Measurements from ENCODE around the gene SLC15A5.

DNA sequence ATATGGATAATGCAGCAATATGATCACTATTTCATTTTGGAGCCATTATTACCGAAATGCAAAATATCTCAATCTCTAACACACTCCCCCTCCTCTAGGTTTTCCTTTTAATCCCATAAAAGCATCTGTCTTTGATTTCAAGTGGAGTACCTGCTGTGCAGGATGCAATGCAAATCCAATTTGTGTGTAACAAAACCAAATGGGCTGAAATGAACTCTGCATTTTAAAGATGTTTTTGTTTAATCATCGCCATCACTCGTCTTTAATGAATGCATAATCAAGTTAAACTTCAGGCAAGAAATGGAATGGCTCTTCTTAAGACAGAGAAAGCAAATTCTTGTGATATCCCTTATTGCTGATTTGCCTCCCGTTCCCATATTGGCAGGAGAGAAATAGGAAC is 114.3 kb downstream of the SLC15A5 start:
- no peak for TF ChIP-seq GATA3 (IDR thresholded peaks at IDR 0.05; ENCODE audit: low read depth, low read length)
- no peak for TF ChIP-seq GATA2 (IDR thresholded peaks at IDR 0.05; ENCODE audit: low read depth, low read length)

Measured in SH-SY5Y (cell line).